OCI-LY1 (cell line): ENCODE measurements around the gene PRKAR2A.
"Not testable (repeated sequence)": the region's sequence is repeated elsewhere in the genome, so short reads cannot be mapped to it uniquely, and the experiment has no call there.

Experiments
- CTCF ChIP-seq: fragments of 200-600 bp; sonication (generic), shearing (Covaris generic); IDR thresholded peaks from 2 replicates; pipeline ENCODE4 v1.5.1; 2017; ENCODE audit warnings: mild to moderate bottlenecking, antibody characterized with exemption, low read length, moderate library complexity, mixed read lengths
- EZH2 ChIP-seq: fragments of 200-600 bp; sonication (generic), shearing (Covaris generic); IDR thresholded peaks from 2 replicates; pipeline ENCODE4 v1.8.0; 2017; ENCODE audit warnings: borderline replicate concordance, mixed run types, mild to moderate bottlenecking, antibody characterized with exemption, low read length, moderate library complexity, mixed read lengths

DNA sequence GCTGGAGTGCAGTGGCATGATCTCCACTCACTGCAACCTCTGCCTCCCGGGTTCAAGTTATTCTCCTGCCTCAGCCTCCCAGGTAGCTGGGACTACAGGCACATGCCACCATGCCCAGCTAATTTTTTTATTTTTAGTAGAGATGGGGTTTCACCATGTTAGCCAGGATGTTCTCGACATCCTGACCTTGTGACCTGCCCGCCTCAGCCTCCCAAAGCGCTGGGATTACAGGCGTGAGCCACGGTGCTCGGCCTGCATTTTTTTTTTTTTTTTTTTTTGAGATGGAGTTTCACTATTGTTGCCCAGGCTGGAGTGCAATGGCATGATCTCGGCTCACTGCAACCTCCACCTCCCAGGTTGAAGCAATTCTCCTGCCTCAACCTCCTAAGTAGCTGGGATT lies 69.1 kb downstream of the PRKAR2A start:
- TF ChIP-seq CTCF, EZH2: not testable (repeated sequence)
